ENCODE results near the gene GNG4. TPM values are rescaled to one million over a fixed set of nuclear protein-coding genes. Genes with fewer than 3 reads are reported as not detected.

GNG4 gene
- total RNA-seq, result 0.93 and 1.8 TPM in 2 replicates

DNA sequence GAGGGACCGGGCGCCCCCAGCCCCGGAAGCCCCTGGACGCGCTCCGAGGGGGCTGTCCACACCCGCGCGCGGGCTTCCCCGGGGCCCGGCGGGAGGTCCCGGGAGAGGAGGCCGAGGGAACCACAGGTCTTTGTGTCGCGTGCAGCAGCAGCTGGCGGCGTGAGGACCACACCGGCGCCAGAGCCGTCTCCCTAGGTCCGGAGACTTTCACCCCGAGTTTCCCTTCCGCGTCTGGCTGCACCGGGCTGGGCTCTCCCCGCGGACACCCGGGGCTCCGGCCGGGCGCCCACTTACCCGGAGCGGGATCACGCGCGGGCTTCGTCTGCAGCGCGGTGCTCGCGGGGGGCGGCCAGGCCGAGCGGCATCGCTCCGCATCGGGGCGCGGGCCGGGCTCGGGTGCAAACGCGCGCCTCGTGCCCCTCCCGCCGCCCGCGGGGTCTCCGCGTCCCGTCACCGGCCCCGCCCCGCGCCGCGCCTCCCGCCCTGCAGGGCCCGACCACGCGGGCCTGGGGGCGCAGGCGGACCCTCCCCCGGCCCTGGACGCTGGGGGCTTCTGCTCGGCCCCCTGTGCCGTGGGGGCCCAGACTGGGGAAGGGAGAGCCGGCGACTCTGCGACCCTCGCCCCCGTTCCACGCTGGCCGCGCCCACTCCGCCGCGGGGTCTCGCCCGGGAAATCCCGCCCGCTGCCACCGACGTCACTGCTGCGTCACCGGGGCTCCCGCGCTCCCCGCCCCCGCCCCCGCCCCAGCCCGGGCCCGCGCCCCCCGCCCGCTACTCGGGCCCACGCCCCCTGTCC is at the start of gene GNG4:
Gene GNG4, minus strand, starts transcription at position 417 of the 796 bp plus-strand sequence. CDS start 65,946 bp downstream, outside the sequence.
- intact Hi-C loops (cut with micrococcal nuclease), result loop anchor here (2.0 kb wide), 1 partner anchor 145 kb away; the partner anchor contains the start of gene B3GALNT2

DNA sequence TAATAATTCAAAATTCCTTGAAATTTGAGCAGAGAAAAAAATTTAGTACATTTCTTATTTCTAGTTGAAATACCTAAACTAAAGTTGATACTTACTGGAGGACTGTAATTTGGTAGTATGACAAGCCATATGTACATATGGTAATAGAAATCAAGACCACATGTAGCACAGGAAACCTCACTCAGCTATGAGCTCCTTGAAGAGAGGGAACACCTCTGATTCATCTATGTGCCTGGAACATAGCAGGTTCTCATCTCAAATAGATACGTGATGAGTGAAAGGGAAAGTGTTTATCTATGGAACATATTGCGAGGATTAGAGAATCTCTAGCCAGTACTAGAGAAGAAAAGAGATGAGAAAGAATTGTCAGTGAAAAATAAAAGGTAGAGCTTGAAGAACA is 47.9 kb upstream of the GNG4 start:
- intact Hi-C loops (cut with micrococcal nuclease), result no loop called here

DNA sequence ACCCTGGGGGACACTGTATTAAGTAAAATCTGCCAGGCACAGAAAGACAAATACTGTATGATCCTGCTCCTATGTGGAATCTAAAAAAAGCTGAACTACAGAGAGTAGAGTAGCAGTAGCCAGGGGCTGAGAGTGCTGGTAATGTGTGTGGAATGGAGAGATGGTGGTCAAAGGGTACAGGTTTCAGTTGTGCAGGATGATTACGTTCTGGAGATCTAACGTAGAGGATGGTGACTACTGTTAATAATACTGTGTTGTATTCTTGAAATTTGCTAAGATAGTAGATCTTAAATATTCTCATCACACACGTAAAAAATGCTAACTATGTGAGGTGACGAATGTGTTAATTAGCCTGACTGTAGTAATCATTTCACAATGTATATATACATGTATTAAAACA is 39.8 kb upstream of the GNG4 start:
- intact Hi-C loops (cut with micrococcal nuclease), result no loop called here

DNA sequence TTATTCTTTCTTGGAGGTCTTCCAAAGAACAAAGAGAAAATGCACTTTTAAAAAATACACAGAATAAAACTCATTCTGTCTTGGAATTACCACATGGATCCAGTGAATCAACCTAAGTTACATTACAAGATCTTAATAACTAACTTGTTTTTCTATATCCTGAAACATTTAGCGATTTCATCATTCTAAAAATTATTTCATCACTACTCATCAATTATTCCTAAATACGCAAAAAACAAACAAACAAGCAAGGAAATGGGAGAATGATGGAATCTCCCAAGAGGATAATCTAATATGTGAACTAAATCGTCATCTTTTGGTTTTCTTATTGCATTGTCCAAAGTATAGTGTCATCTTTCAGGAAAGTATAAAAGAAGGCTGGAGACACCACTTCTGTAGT is 38.5 kb upstream of the GNG4 start:
- intact Hi-C loops (cut with micrococcal nuclease), result no loop called here

DNA sequence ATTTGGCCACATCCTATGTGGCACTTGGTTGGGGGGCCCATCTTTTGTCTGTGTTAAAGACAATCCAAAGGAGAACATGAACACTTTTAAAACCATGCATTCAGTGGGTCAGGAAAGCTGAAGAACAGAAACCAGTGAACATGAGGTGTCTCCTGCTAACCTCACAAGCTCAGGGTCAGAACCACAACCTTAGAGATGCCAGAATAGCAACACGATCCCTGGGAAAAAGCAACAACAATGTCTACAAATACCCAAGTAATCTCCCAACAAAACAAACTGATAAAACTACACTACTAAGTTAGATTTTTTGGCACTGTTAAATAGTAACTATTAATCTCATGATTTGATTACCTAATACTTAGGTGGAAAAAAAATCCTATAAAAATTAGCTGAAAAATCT is 34.1 kb upstream of the GNG4 start:
- intact Hi-C loops (cut with micrococcal nuclease), result no loop called here

DNA sequence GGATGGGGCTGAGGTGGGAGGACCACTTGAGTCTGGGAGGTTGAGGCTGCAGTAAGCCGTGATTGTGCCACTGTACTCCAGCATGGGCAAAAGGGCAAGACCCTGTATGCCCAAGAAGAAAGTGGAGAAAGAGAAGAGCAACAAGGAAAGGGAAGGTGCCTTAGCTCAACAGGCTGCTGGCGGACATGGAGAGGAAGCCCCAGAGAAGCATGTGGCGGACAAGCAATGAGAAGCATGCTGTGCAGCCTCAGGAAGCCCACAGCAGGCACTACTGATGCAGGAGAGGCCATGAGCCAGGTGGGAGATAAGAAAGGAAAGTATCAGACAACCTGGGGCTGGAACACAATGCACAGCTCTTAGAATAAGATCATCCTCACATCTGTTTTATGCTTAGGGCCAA is 32.6 kb upstream of the GNG4 start:
- intact Hi-C loops (cut with micrococcal nuclease), result no loop called here

DNA sequence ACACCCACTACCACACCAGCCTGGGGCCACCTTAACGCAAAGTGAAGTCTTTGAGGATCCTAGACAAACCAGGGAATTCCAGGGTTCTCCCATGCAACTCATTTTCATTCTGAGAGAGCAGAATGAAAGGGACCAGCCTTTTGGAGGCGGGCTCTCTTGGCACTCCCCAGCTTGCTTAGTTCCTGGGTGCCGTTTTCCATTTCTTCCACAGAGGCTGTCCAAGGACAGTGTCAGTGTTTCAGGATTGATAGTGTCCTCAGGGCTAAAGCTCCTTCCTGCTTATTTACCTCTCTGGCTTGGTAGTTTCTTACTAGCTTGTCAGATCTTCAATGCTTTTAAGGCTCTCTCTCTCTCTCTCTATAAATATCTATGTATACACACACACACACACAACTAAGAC is 30.1 kb upstream of the GNG4 start:
- intact Hi-C loops (cut with micrococcal nuclease), result no loop called here

DNA sequence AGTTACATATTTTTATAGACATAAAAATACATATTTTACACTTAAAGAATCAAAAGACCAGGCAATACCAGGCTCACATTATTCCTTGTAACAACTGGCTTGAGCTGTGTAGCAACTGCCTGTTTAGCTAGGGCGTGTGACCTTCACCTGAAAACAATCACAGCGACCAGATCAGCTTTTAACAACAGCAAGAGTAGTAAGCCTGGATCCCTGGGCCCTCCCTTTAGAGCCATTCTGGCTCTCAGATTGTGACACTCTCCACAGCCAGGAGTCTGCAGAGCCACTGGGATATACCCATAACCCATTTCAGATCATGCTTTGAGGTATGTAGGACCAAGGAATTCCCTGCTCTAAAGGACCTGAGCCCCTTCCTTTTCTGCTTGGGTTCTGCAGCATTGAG is 29.4 kb upstream of the GNG4 start:
- intact Hi-C loops (cut with micrococcal nuclease), result no loop called here

DNA sequence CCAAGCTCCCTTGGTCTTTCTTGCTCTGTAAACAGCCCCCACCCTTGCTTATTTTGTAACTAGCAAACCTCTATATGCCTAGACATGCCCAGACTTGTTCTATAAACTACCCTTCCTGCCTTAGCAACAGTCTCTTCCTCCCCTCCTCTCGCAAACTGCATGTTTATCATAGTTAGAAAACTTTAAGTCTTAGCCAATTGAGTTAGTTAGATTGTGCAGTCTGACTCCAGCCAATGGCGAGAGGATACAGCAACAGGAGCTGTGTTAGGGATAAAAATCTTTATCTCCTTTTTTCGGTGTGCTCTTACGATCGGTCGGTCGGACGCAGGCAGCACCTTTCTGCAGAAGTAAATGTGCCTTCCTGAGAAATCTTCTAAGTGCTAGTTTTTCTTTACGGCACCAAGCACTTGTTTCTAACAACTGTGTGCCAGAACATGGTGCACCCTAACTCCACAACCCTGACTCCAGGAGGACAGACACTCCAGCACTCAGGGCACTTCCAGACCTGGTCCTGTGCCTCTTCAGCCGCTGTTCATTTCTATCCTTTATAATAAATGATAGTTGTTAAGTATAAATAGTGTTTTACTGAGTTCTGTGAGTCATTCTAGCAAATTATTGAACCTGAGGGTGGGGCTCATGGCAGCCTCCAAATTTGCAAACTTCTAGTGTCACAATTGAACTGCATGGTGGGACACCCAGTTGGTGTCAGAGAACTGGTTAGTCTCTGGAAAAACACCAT is 25.7 kb upstream of the GNG4 start:
- intact Hi-C loops (cut with micrococcal nuclease), result no loop called here

DNA sequence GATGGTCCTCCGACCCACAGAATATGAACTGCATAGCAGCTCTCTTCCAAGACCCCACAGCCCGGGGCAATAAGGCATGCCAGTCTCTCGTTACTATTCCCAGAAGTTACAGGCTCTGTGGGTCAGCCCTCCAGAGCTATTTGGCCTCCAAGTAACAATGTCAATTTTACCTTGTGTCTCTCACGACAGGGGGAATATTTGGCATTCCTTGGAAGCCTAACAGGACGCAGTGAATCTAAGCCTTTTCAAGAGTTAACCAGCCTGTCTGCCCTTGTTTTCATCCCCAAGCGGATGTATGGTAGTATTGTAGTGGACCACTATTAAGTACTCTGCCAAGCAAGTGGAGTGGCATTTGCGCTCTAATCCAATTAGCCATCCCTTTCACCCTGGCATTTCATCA is 24.4 kb upstream of the GNG4 start:
- intact Hi-C loops (cut with micrococcal nuclease), result no loop called here

DNA sequence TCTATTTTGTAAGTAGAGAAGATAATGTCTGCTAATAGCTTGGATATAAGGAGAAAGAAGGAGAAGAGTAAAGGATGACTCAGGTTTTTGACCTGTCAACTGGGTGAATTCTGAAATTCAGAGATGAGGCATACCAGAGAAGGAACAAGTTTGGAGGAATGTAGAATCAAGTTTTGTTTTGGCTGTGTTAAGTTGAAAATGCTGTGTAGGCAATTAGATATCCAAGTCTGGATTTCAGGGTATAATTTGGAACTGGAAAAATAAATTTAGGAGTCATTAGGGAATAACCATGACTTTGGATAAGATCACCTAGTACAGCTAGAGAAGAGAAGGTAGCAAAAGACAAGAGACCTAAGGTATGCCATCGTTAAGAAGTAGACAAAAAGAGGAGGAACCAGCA is 22.4 kb upstream of the GNG4 start:
- intact Hi-C loops (cut with micrococcal nuclease), result no loop called here

DNA sequence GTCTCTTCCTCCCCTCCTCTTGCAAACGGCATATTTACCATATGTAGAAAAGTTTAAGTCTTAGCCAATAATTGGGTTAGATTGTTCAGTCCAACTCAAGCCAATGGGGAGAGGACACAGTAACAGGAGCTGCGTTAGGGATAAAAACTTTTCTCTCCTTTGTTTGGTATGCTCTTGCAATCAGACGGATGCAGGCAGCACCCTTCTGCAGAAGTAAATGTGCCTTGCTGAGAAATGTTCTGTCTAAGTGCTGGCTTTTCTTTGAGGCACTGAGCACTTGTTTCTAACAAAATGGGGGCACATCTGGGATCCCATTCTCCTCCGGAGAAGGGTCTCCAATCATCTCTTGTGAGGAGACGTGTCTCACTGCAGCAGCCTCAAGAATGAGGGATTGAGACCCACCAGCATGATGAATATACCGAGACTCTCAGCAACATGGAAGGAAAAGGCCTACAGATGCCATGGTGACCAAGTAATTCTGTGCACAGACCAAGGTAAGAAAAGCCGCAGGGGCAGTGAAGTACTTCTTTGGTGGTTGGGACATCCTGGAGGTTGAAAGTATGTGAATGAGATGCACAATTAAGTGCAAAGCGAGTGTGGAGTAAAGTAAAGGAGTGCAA is 20.7 kb upstream of the GNG4 start:
- intact Hi-C loops (cut with micrococcal nuclease), result no loop called here

DNA sequence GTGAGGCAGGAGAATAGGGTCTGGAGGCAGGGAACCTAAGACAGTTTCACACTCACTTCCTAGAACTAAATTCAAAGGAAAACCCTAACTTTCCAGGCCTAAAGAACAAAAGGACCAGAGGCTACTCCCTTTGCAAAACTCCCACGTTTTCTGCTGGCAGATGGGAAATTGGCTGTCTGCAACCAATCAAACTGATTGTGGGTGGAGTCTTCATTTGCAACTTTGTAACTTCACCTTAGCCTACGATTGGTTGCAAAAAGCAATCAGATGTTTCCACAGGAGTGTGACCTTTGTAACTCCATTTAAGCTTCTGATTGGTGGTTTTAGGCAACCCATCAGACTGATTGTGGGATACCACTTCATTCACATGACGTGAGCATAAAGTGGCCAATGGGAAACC is 19.7 kb upstream of the GNG4 start:
- intact Hi-C loops (cut with micrococcal nuclease), result no loop called here

DNA sequence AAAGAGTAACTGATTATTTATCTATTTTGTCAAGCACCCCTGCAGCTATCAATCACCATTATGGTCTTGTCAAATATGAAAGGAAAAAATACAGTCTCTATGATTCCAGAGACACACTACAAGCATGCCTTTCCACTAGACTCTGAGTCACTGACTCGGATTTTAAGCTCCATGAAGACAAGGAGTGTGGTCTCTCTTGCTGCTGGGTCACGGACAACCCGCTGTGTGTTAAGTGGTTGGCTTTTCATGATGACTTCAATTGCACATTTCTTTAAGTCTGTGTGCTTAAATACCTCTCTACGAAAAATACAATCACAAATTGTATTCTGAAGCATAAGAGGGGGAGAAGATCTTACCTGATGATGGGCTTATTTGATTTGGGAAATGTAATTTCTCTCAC is 14.0 kb upstream of the GNG4 start:
- intact Hi-C loops (cut with micrococcal nuclease), result no loop called here

DNA sequence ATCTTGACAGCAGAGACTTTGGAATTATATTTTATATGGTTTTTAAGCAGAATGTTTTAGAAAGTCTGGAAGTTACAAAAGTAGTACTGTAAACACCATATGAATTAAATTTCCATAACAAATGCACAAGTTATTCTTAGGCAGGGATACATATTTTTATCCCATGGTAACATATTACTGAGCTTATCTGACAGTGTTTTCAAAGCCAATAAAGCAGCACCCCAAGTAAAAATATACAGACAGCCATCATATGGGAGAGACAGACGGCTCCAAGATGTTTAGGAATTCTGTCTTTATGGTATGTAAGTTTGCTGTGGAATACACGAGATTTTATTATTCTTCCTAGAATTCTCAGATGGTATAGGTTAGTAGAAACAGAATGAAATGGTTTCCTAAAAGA is 12.0 kb upstream of the GNG4 start:
- intact Hi-C loops (cut with micrococcal nuclease), result no loop called here

DNA sequence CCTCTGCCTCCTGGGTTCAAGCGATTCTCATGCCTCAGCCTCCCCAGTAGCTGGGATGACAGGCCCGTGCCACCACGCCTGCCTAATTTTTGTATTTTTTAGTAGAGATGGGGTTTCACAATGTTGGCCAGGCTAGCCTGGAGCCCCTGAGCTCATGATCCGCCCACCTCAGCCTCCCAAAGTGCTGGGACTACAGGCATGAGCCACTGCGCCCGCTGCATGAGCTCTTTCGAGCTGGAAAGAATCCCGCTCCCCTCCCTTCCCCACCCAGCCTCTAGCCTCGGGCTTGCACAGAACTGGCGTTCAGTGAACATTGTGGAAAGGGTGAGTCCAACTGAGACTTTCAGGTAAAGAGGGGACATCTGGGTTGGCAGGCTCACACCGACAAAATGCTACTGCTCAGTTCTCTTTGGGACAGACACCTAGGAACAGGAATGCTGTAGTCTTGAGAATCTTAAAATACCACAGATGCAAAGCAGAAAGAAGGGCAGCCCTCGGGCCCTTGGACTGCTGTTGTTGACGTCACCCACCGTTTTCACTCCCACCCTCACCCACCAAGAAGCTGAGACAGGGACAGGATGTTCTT is 9.7 kb upstream of the GNG4 start:
- intact Hi-C loops (cut with micrococcal nuclease), result no loop called here

DNA sequence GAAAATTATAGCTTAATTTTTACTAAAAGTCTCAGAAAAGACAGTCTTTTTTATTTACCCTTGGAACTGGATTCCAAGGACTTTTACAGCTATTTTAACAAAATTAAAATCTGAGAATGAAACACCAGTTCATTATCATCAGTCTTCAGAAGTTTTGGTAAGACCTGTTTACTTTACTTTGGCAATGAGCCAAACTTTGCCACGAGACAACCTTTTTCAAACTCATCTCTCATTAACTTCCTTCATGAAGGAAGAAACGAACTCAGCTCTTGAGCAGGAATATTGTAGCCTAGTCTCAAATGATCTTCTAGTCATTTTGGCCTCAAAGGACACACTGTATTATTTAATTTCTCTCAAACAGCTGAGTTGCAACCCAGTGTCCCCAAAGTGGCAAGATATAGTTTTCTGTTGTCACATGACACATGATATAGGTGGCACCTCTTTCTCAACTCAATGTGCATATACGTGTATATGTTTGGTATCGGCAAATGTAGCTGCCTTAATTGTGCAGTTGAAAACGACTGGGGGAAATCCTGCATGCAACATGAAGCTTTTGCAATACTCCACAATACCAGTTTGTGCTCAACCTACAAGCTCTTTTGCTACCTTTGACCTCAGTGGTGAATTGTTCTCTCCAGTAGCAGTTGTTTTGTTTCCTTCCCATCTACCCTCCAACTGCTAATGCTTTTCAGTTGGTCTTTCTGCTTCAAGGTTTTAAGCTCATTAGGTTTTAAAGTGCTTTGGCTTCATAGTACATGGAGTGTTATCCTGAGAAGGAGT is 8.4 kb upstream of the GNG4 start:
- intact Hi-C loops (cut with micrococcal nuclease), result no loop called here

DNA sequence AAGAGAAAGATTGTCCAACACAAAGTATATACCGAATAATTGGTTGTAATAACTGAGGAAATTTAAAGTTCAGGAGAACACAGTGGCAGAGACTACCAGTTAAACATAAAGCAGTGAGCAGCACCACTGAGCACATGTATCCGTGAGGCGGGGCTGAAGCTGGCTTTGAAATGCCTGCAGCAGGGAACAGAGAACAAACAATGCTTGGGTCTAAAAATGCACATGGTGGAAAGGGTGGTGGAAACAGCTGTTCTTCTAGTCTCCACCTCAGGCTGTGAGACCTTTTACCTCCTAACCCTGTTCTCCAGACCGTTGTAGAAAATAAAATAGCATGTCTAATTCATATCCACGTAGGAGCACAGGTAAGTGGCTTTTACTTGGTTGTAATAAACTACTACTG is 7.7 kb upstream of the GNG4 start:
- intact Hi-C loops (cut with micrococcal nuclease), result no loop called here

DNA sequence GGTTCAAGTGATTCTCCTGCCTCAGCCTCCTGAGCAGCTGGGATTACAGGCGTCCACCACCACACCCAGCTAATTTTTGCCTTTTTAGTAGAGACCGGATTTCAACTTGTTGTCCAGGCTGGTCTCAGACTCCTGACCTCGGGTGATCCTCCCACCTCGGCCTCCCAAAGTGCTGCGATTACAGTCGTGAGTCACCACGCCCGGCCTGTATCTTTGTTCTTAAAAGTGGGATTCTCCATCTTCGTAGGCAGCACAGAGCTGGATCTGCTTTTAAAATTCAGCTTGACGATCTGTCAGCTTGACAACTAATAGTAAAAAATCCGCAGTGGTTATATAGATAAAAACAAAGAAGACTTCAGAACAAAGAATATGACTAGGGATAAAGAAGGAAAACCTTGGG is 2.8 kb upstream of the GNG4 start:
- intact Hi-C loops (cut with micrococcal nuclease), result no loop called here

DNA sequence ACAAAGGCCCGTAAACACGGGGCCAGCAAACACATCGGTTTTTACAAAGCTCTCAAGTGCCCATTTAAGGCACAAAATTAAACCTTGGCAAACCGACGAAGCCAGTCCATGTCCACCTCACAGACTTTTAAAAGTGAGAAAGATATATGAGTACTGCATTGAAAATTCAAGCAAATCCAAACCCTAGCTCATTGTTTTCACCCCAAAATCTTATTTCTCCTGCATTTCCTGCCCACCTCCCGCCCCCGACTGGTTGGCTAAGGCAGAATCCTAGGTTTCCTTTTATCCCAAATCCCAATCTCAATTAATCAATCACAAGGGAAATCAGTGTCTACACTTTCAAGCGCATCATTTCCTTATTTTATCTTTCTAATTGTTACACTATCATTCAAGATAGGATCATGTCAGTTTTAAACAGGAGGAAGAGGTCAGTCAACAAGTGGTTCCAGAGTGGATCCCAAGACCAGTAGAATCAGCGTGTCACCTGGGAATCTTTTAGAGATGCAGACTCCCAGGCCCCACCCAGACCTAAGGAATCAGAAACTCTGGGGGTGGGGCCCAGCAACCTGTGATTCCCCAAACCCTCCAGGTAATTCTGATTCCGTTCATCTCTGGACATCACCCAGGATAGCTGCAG is 1.7 kb upstream of the GNG4 start:
- intact Hi-C loops (cut with micrococcal nuclease), result no loop called here

All from T-helper 2 cell treated with Interferon-gamma antibody and Interleukin-4, amounts not matched to agents 100 ng/mL and 5 ng/mL, for 36 hours (primary cell).